WTC11 (cell line): ENCODE results near the gene ARIH2.

Experiments
- ATF2 ChIP-seq: sonication (generic); formaldehyde crosslinking; IDR thresholded peaks from 2 replicates; pipeline ENCODE4 v1.8.1; 2022; ENCODE audit warnings: low read depth, missing genetic modification reagents, borderline replicate concordance
- ATF3 ChIP-seq: sonication (generic); formaldehyde crosslinking; conservative IDR thresholded peaks from 2 replicates; pipeline ENCODE4 v1.8.1; 2022; ENCODE audit warnings: mild to moderate bottlenecking, missing genetic modification reagents
- ESRRA ChIP-seq: sonication (generic); formaldehyde crosslinking; IDR thresholded peaks from 2 replicates; pipeline ENCODE4 v1.8.1; 2022; ENCODE audit warnings: mild to moderate bottlenecking, missing genetic modification reagents, borderline replicate concordance
- MAX ChIP-seq: sonication (generic); formaldehyde crosslinking; IDR thresholded peaks from 2 replicates; pipeline ENCODE4 v1.8.0; 2022; ENCODE audit warnings: mild to moderate bottlenecking, missing genetic modification reagents
- MYBL2 ChIP-seq: sonication (generic); formaldehyde crosslinking; IDR thresholded peaks from 2 replicates; pipeline ENCODE4 v1.8.1; 2023; ENCODE audit warnings: mild to moderate bottlenecking, moderate library complexity, missing genetic modification reagents
- NR2C2 ChIP-seq: sonication (generic); formaldehyde crosslinking; IDR thresholded peaks from 2 replicates; pipeline ENCODE4 v1.8.0; 2022; ENCODE audit warnings: mild to moderate bottlenecking, missing genetic modification reagents
- SMAD3 ChIP-seq: sonication (generic); formaldehyde crosslinking; IDR thresholded peaks from 2 replicates; pipeline ENCODE4 v1.8.0; 2022; ENCODE audit warnings: missing genetic modification reagents, mild to moderate bottlenecking, borderline replicate concordance
- TEAD1 ChIP-seq: sonication (generic); formaldehyde crosslinking; IDR thresholded peaks from 2 replicates; pipeline ENCODE4 v1.8.0; 2022; ENCODE audit warnings: mild to moderate bottlenecking, missing genetic modification reagents
- TF ChIP-seq, protein P1 (sequence below): fragments of 200-600 bp; IDR thresholded peaks from 2 replicates; pipeline ENCODE4 v1.8.0; 2022; ENCODE audit warnings: antibody characterized with exemption

GRCh38 chr3:48885753-48886152 is 32.9 kb upstream of the ARIH2 start:
- TF ChIP-seq SMAD3 = no peak
- TF ChIP-seq, protein P1, sequence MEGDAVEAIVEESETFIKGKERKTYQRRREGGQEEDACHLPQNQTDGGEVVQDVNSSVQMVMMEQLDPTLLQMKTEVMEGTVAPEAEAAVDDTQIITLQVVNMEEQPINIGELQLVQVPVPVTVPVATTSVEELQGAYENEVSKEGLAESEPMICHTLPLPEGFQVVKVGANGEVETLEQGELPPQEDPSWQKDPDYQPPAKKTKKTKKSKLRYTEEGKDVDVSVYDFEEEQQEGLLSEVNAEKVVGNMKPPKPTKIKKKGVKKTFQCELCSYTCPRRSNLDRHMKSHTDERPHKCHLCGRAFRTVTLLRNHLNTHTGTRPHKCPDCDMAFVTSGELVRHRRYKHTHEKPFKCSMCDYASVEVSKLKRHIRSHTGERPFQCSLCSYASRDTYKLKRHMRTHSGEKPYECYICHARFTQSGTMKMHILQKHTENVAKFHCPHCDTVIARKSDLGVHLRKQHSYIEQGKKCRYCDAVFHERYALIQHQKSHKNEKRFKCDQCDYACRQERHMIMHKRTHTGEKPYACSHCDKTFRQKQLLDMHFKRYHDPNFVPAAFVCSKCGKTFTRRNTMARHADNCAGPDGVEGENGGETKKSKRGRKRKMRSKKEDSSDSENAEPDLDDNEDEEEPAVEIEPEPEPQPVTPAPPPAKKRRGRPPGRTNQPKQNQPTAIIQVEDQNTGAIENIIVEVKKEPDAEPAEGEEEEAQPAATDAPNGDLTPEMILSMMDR = no peak
- TF ChIP-seq TEAD1 (CRISPR knock-in tag) = no peak
- no peak for TF ChIP-seq MAX (CRISPR knock-in tag)
- TF ChIP-seq NR2C2 (CRISPR knock-in tag) = no peak
- TF ChIP-seq ESRRA = no peak
- no peak for TF ChIP-seq ATF2
- no peak for TF ChIP-seq ATF3 (CRISPR knock-in tag)
- TF ChIP-seq MYBL2 (CRISPR knock-in tag) = no peak
